ENCODE data around the gene SNN. TPM values are rescaled to one million over a fixed set of nuclear protein-coding genes. Genes with fewer than 3 reads are reported as not detected.

SNN gene
- total and polyA plus RNA-seq, 2 of the 4 experiments (the other 2 are of a cell fraction) = 10.0 to 13.0 TPM

GRCh38 chr16:11640987-11641817 lies 27.1 kb upstream of the SNN start:
- ATAC-seq (ENCODE audit: low read depth) (peak; percentile 55), DNase-seq (peak; percentile 86)
- Histone ChIP-seq H3K14ac (replicated peaks; ENCODE audit: low read depth, low read length) (peak overlapping the region; percentile 18), H3K4ac (ENCODE audit: low read depth, low read length) (peak overlapping the region; percentile 97), H3K56ac (ENCODE audit: extremely low read depth, insufficient read depth, low read length) (peak overlapping the region; percentile 42; the same call in 1 of the 2 replicates), H2BK20ac (ENCODE audit: low read depth, low read length) (peak overlapping the region; percentile 69), H2AFZ (replicated peaks; ENCODE audit: low read length, poor library complexity) (peak overlapping the region; percentile 89), H3K79me1 (ENCODE audit: low read depth in 1 of 2, low read length in 2 of 2) (no peaks in the 10 kb centered on the region), H2AK9ac (replicated peaks; ENCODE audit: low read depth, low read length, poor library complexity) (peak overlapping the region; percentile 92), H2BK15ac (ENCODE audit: low read depth, low read length) (peak overlapping the region; percentile 88; the same call in 2 of the 3 replicates), H3K4me3 (ENCODE audit: insufficient read depth, low read depth, low read length) (no peak overlapping the region), H4K5ac (ENCODE audit: low read depth, low read length) (peak overlapping the region; percentile 65), H4K91ac (ENCODE audit: insufficient read depth, low read depth, low read length) (peak overlapping the region; percentile 98), H4K20me1 (ENCODE audit: insufficient read depth, low read length) (peaks cover 3% of the 10 kb centered on the region; the same call in 1 of the 2 replicates), H4K8ac (ENCODE audit: low read depth in 2 of 2, low read length in 2 of 2) (peak overlapping the region; percentile 26 to 67), H3K4me1 (ENCODE audit: control insufficient read depth, insufficient read depth, low read length) (peaks cover 13% of the 10 kb centered on the region), H3K9me1 (ENCODE audit: insufficient read depth, low read length) (0 out of 2 replicates have a peak, but pooled peaks cover 4% of the 10 kb centered on the region), H3K27me3 (ENCODE audit: control insufficient read depth, insufficient read depth, low read length) (no peaks in the 10 kb centered on the region), H3K27ac (ENCODE audit: insufficient read depth, low read length) (peak overlapping the region; percentile 84), H3K23ac (ENCODE audit: low read depth, low read length) (peak overlapping the region; percentile 11; the same call in 1 of the 2 replicates), H2BK120ac (ENCODE audit: low read depth, low read length) (peak overlapping the region; percentile 96), H3K4me2 (ENCODE audit: low read depth, low read length) (peak overlapping the region; percentile 3; the same call in 1 of the 2 replicates), H2BK5ac (ENCODE audit: low read depth, low read length, poor library complexity, severe bottlenecking) (peak overlapping the region; percentile 98), H2AK5ac (ENCODE audit: low read depth, low read length) (peak overlapping the region; percentile 63), H3K9me3 (ENCODE audit: control insufficient read depth, insufficient read depth, low read length) (no peaks in the 10 kb centered on the region), H3K9ac (ENCODE audit: low read depth, low read length) (peak overlapping the region; percentile 23), H3K18ac (ENCODE audit: low read depth, low read length) (peak overlapping the region; percentile 70), H3K36me3 (ENCODE audit: control insufficient read depth, insufficient read depth, low read length) (no peaks in the 10 kb centered on the region)
- ChIA-PET POLR2A (ENCODE audit: unreplicated experiment) (interaction anchor here (0.8 to 1.1 kb wide), 2 partner anchors 10 to 19 kb away, joined by 3 read pairs; no protein-coding TSS in a partner anchor), CTCF (interaction anchor here (0.7 to 2.7 kb wide), 5 partner anchors 105 to 251 kb away, joined by 3 to 18 read pairs (median 5); no protein-coding TSS in a partner anchor)
- WGBS, 2 experiments (ENCODE audit: extremely low coverage in 2 of 2, insufficient read length in 1 of 2) = 30% methylated on average over 4 of the region's 20 CpGs; no CpG with 5 or more reads in 1 of the 2 experiments
- BruUV-seq (replicated peaks) = no TSS peak
- intact Hi-C loops (cut with micrococcal nuclease) (loop anchor here (1.0 to 10.0 kb wide), 8 partner anchors 44 to 676 kb away; no protein-coding TSS in a partner anchor), in situ Hi-C loops (cut with MboI; ENCODE audit: low sequenced_read_pairs) (loop anchor here (5.0 to 10.0 kb wide), 3 partner anchors 69 to 676 kb away; no protein-coding TSS in a partner anchor), dilution Hi-C loops (cut with HindIII; ENCODE audit: low sequenced_read_pairs, unreplicated experiment) (no loop called here)
- TF ChIP-seq SMC3 (IDR thresholded peaks at IDR 0.05; ENCODE audit: low read depth, low read length) (peak; percentile 72), BHLHE40 (IDR thresholded peaks at IDR 0.05; ENCODE audit: low read depth, low read length) (peak; percentile 8; the same call in 1 of the 2 replicates), CEBPB (IDR thresholded peaks at IDR 0.05; ENCODE audit: low read depth, low read length) (no peak), USF2 (IDR thresholded peaks at IDR 0.05; ENCODE audit: low read depth, low read length) (no peak), RAD21 (IDR thresholded peaks at IDR 0.05; ENCODE audit: low read length) (peak; percentile 85), POLR2A (IDR thresholded peaks at IDR 0.05; ENCODE audit: low read depth, low read length) (0 out of 2 replicates have a peak, but pooled peaks have one; percentile 4), RFX5 (IDR thresholded peaks at IDR 0.05; ENCODE audit: low read depth, low read length) (no peak), MAZ (IDR thresholded peaks at IDR 0.05; ENCODE audit: borderline replicate concordance, low read depth, low read length) (no peak), FOS (IDR thresholded peaks at IDR 0.05; ENCODE audit: low read depth, low read length) (no peak), NFE2L2 (IDR thresholded peaks at IDR 0.05; ENCODE audit: low read depth, low read length) (no peak), CTCF (conservative IDR thresholded peaks at IDR 0.05; ENCODE audit: low read depth, low read length) (peak; percentile 90), MXI1 (IDR thresholded peaks at IDR 0.05; ENCODE audit: borderline replicate concordance, low read depth, low read length) (peak; percentile 35; the same call in 1 of the 2 replicates), MAFK (IDR thresholded peaks at IDR 0.05; ENCODE audit: low read depth, low read length) (no peak)
